Ramos (cell line): Measurements from ENCODE around the gene ZNF765.
"Not testable (repeated sequence)": the region's sequence is repeated elsewhere in the genome, so short reads cannot be mapped to it uniquely, and the experiment has no call there.

ENCODE experiments used
- in situ Hi-C: fragments of 300-500 bp; cut with MboI; formaldehyde crosslinking; loops from one replicate; pipeline ENCODE4 v1.14.3; 2022; ENCODE audit warnings: low sequenced_read_pairs; ENCODE audit not compliant: unreplicated experiment

ZNF765 gene

DNA sequence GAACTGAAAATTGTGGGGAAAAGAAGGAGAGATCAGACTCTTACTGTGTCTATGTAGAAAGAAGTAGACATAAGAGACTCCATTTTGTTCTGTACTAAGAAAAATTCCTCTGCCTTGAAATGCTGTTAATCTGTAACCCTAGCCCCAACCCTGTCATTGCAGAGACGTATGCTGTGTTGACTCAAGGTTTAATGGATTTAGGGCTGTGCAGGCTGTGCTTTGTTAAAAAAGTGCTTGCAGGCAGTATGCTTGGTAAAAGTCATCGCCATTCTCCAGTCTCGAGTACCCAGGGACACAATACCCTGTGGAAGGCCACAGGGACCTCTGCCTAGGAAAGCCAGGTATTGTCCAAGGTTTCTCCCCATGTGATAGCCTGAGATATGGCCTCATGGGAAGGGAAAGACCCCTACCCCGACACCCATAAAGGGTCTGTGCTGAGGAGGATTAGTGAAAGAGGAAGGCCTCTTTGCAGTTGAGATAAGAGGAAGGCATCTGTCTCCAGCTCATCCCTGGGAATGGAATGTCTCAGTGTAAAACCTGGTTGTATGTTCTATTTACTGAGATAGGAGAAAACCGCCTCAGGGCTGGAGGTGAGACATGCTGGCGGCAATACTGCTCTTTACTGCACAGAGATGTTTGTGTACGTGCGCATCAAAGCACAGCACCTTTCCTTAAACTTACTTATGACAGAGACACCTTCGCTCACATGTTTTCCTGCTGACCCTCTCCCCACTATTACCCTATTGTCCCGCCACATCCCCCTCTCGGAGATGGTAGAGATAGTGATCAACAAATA, 25.8 kb downstream of the ZNF765 start:
- in situ Hi-C loops, result not testable (repeated sequence)

DNA sequence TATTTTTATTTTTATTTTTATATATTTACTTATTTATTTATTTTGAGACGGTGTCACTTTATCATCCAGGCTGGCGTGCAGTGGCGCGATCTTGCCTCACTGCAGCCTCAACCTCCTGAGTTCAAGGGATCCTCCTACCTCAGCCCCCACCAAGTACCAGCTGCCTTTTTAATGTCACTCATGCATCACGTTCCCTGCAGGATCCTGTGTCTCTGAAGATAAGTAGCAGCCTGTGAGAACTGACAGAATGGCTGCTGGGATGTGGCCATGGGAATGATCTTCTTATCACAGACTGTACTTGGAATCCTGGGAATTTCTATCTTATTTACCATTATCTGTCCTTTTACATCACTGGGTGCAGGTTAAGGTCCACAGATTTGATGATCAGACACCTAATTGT, 27.6 kb downstream of the ZNF765 start:
- in situ Hi-C loops, result no loop called here

DNA sequence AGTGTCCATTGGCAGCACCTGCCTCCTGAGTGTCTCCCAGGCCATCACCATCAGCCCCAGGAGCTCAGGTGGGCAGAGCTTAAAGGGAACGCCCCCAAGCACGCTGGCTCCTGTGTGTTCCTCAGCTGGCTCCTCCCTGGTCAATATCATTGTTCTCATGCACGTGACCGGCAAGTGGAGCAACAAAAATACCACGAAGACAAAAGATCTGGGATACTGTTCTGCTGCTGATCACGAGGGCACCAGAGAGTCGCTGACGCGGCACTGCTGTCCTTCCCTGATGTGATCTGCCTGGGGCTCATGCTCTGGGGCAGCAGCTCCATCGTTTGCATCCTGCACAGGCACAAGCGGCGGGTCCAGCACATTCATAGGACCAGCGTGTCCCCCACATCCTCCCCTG, 28.1 kb downstream of the ZNF765 start:
- in situ Hi-C loops, result not testable (repeated sequence)

DNA sequence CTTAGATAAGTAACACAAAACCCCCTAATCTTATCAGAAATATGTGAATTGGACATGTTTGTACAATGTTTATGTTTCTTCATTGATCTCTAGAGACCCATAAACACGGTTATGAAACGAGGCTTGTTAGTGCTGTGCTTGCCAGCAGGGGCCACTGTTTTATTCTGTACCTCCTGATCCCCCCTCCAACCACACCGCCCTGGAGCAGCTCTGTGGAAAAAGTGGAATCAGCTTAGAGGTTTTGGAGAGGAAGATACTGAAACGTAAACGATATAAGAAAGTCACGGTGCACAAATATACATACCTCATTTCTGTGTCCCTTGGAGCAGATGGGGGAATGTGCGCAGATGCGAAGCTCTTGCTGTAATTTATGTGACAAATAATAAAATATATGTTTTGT, 28.7 kb downstream of the ZNF765 start:
- in situ Hi-C loops, result not testable (repeated sequence)

DNA sequence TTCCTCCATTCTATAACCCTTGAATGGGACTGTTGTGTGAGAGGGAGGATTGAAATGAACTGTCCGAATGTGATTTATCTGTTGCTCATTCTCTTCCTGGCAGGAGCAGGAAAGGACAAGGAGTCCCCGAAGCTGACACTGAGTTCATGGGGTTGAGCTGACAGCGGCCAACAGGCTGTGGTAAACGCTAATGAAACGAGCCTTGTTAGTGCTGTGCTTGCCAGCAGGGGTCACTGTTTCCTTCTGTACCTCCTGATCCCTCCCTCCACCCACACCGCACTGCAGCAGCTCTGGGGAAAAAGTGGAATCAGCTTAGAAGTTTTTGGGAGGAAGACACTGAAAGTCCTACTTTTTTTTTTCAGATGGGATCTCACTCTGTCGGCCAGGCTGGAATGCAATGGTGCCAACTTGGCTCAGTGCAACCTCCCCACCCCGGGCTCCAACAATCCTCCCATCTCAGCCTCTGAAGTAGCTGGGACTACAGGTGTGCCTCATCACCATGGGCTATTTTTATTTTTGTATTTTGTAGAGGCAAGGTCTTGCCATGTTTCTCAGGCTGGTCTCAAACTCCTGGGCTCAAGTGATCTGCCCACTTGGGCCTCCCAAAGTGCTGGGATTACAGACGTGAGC, 30.1 kb downstream of the ZNF765 start:
- in situ Hi-C loops, result no loop called here

DNA sequence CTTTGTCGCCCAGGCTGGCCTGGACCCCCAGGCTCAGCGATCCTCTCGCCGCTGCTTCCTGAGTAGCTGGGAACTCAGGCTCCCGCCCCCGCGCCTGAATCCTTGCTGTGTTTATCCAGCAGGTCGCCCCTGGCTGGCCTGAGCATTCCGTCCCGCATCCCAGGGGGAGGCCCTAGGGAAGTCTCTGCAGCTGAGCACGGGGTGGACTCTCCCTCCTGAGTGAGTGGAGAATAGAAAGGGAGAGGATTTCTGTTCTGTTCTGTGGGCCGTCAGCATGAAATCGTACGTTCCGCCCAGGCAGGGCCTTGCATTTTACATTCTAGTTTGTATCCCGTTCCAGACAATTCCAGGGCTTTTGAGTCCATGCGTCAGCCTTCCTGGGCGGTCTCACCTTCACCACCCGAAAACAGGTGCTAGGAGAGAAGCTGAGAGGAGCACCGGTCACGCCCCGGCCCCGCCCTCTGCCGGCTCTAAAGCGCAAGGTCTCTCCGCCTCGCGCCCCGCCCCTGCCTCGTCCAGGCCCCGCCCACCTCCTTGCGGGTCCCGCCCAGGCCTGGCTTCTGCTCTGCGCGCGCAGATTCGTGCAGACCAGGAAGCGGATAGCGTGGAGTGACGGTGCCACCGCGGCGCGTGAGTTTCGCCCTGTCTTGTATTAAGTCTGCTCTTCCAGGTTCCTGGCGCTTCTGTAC, 36.6 kb downstream of the ZNF765 start, which contains the start of gene ZNF761:
TSS of gene ZNF761 (plus strand) at position 586 of the 689 bp plus-strand sequence. CDS start 15,285 bp downstream, outside the sequence.
- in situ Hi-C loops, result no loop called here

DNA sequence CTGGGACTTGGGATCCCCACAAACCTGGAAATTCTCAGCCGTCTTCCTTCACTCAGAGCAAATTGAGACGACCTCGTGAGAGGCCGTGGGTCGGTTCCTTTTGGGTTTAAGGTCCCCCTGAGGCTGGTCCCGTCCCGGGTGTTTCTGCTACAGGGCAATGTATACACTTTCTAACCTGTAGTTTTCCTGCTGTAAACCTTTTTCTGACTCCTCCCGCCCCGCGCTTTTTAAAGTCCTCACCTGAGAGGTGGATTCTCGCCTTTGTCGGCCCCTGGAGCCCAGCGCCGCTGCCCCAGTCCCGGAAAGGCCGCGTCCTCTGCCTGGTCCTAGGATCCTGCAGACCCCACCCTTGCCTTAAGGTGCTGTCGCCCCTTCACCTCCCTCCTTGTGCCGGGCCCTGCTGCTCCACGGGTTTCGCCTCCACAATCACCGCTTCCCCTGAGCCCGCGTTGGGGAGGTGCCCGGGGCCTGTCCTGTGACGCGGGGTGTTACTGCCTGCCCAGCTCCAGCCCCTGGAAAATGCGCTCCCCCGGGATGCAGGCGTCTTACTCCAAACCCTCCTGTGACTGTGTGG, 37.2 kb downstream of the ZNF765 start:
- in situ Hi-C loops, result no loop called here

DNA sequence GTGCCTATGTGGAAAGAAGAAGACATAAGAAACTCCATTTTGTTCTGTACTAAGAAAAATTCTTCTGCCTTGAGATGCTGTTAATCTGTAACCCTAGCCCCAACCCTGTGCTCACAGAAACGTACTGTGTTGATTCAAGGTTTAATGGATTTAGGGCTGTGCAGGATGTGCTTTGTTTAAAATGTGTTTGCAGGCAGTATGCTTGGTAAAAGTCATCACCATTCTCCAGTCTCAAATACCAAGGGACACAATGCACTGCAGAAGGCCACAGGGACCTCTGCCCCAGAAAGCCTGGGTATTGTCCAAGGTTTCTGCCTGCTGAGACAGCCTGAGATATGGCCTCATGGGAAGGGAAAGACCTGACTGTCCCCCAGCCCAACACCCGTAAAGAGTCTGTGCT, 48.9 kb downstream of the ZNF765 start:
- in situ Hi-C loops, result not testable (repeated sequence)

DNA sequence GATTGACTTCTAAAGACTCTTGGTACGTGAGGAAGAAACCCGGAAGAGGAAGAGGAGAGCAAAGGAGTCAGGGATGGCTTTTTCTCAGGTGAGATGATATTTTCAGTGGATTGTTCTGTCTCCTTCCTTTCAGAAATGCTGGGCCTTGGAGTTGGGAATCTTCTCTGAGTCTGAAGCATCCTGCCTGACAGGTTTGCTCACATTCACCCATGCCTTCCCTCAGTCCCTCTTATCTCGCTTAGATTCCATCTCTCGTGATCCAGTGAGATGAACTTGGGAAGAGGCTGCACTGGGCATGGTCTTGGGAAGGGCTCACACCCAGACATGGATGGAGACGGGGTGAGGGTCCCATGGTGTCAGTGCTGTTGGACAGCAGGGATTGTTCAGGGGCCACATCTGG, 52.2 kb downstream of the ZNF765 start:
- in situ Hi-C loops, result not testable (repeated sequence)

DNA sequence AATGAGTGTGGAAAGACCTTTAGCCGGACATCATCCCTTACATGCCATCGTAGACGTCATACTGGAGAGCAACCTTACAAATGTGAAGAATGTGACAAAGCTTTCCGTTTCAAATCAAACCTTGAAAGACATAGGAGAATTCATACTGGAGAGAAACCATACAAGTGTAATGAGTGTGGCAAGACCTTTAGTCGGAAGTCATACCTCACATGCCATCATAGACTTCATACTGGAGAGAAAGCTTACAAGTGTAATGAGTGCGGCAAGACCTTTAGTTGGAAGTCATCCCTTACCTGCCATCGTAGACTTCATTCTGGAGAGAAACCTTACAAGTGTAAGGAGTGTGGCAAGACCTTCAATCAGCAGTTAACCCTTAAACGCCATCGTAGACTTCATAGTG, 60.9 kb downstream of the ZNF765 start:
- in situ Hi-C loops, result no loop called here

DNA sequence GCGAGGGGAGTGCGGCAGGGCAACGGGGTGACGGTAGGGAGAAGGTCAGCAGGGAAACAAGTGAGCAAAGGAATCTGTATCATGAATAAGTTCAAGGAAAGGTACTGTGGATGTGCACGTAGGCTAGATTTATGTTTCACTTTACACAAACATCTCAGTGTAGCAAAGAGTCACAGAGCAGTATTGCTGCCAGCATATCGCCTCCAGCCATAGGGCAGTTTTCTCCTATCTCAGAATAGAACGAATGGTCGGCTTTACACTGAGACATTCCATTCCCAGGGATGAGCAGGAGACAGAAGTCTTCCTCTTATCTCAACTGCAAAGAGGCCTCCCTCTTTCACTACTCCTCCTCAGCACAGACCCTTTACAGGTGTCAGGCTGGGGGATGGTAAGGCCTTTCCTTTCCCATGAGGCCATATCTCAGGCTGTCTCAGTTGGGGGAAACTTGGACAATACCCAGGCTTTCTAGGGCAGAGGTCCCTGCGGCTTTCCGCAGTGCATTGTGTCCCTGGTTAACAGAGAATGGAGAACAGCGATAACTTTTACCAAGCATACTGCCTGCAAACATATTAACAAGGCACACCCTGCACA, 65.3 kb downstream of the ZNF765 start:
- in situ Hi-C loops, result not testable (repeated sequence)

DNA sequence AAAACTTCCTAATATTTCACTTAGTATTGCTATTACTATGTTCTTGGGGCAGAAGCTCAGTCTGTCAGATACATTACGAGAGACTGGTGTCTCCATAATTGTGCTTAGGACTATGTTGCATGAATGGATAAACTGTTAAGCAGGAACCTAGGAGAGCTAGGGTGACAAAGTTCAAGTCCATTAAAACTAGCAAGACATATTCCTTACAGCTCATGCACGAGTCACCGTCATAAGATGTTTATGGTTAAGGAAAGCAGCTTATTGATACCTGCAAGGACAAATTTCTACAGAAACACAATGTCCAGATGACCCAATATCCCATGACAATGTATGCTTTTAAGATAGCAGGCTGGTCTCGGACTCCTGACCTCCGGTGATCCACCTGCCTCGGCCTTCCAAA, 66.9 kb downstream of the ZNF765 start:
- in situ Hi-C loops, result no loop called here

DNA sequence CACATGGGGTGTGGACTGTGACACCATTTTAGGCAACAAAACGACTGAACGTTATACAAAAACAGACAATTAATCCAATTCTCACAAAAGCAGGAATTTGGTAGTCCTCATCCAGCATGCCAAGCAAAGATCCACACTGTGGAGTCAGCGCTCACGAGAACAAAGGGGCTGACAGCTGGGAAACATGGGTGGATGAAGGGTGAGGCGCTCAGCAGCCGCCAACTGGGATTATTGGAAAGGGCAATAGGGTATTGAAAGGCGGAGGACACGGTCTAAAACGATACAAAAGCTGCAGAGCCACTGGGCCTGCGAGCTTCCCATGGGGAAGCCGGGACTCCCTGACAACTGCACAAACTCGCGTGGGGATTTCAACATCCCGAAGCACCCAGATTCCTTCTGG, 67.9 kb downstream of the ZNF765 start:
- in situ Hi-C loops, result no loop called here

DNA sequence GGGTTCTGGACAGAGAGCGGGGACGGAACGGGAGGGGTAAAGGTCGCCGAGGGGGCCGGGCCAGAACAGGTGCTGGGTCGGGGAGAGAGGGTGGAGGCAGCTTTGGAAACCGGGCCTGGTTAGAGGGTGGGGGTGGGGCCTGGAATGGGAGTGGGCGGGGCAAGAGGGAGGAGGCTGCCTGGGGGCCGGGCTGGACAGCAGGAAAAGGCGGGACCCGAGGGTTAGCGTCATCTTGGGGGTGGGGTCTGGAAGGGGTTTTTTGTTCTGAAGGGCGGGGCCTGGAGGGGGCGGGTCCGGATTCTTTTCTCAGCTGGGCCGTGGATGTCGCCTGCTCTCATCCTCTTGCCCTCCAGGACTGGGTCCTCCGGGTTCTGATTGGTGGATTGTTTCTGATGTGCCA, 68.3 kb downstream of the ZNF765 start:
- in situ Hi-C loops, result no loop called here

DNA sequence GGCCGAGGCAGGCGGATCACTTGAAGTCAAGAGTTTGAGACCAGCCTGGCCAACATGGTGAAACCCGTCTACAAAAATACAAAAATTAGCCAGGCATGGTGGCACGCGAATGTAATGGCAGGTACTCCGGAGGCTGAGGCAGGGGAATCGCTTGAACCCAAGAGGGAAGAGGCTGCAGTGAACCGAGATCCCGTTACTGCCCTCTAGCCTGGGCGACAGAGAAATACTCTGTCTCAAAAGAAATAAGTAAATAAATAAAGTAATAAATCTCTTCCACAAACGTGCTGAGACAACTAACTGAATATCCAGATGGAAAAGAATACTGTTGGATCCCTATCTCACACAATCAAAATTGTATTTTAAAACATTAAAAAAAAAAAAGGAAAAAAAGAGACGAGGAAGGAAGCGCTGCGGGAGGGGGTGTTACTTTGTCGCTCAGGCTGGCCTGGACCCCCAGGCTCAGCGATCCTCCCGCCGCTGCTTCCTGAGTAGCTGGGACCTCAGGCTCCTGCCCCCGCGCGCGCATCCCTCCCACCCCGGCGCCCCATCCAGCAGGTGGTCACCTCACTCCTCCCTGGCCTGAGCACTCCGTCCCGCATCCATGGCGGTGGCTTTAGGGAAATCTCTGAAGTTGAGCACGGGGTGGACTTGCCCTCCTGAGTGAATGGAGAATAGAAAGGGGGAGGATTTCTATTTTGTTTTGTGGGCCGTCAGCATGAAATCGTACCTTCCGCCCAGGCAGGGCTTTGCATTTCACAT, 72.0 kb downstream of the ZNF765 start:
- in situ Hi-C loops, result no loop called here

DNA sequence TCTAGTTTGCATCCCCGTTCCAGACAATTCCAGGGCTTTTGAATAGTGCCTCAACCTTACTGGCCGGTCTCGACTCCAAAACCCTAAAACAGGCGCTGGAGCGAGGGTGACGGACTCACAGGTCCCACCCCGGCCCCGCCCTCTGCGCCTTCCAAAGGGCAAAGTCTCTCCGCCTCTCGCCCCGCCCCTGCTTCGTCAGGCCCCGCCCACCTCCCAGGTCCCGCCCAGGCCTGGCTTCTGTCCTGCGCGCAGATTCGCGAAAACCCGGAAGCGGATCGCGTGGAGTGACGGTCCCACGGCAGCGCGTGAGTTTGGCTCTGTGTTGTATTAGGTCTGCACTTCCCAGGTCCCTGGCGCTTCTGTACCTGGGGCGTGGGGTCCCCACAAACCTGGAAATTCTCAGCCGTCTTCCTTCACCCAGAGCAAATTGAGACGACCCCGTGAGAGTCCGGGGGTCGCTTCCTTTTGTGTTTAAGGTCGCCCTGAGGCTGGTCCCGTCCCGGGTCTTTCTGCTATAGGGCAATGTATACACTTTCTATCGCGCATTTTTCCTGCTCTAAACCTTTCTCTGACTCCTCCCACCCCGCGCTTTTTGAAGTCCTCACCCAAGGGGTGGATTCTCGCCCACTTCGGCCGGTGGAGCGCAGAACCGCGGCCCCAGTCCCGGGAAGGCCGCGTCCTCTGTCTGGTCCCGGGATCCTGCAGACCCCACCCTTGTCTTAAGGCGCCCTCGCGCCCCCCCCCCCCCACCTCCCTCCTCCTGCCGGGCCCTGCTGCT, 72.7 kb downstream of the ZNF765 start, which contains the start of gene ZNF813:
TSS of gene ZNF813 (plus strand) at position 249 of the 778 bp plus-strand sequence. CDS start 16,090 bp downstream, outside the sequence.
- in situ Hi-C loops, result no loop called here

DNA sequence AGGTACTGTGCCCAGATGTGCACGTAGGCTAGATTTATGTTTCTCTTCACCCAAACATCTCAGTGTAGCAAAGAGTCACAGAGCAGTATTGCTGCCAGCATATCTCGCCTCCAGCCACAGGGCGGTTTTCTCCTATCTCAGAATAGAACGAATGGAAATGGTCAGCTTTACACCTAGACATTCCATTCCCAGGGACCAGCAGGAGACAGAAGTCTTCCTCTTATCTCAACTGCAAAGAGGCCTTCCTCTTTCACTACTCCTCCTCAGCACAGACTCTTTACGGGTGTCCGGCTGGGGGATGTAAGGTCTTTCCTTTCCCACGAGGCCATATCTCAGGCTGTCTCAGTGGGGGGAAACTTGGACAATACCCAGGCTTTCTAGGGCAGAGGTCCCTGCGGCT, 73.7 kb downstream of the ZNF765 start:
- in situ Hi-C loops, result not testable (repeated sequence)

DNA sequence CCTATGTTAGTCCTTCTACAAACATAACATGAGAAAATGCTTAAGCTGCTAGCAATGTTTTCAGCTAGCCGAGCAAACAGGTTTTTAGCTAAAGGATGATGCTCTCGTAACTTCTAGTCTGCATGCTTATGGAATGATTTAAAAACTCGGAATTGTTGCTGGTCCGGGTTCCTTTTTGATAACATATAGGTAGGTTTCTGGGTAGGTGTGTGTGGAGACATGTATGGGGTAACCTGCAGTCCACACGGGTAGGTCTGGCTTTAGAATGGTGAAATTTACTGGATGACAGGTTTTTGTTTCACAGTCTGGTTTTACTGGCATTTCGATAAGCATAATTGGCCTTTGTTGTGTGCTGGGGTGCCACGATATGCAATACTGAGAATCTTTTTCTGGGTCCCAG, 77.0 kb downstream of the ZNF765 start:
- in situ Hi-C loops, result no loop called here

DNA sequence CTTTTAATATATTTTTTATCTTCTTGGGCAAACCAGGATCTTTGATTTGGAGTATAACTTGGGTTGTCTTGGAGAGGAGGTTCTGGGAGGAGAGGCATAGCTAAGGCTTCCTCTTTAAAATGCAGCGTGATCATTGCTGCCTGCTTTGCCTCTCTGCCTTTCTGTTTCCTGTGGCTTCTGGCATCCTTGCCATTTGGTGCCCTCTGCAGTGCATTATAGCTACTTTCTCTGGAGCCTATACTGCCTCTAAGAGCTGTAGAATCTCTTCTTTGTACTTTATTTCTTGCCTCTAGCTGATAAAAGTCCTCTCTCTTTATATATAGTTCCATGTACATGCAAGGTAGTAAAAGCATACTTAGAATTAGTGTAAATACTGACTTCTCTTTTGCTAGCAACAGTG, 79.9 kb downstream of the ZNF765 start:
- in situ Hi-C loops, result loop anchor here (5.0 kb wide), 1 partner anchor 38 kb away; no protein-coding TSS in a partner anchor
